ENCODE measurements around the gene MCAM.

Gene MCAM

DNA sequence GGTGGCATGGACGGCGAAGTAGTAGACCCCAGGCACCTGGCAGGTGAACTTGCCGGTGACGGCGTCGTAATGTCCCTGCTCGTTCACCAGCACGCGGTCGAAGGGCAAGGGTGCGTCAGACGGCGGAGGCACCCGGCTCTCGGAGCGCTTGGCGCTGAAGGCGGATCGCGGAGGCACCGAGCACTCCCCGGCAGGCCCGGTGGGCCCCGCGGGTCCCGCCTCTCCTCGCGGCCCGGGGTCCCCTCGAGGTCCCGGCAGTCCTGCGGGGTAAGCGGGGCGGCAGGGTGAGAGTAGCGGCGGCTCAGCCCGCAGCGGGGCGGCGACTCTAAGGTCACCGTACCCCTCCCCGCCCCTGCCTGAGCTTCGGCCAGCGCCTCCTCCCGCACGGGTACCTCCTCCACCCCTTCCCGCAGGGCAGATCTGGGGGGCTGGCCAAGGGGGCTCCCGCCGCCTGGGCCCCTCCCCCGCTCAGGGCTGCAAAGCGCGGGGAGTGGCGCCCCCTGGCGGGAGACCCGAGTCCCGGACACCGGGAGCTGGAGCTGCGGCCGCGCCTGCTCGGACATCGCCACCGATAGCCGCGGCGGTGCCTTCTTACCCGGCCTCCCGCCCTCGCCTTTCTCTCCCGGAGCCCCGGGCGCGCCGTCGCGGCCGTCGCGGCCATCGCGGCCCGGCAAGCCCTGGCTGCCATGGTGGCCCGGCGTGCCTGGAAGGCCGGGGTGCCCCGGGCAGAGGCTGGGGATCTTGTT lies 22.8 kb upstream of the MCAM start:
- H3K4me3 Mint-ChIP-seq, result peak overlapping the region; percentile 59
- peaks cover 16% of the 10 kb centered on the region for H3K36me3 Mint-ChIP-seq (ENCODE audit: low read depth)
- H3K4me1 Mint-ChIP-seq (ENCODE audit: low read depth), result peaks cover 36% of the 10 kb centered on the region
- peaks cover 24% of the 10 kb centered on the region for H3K27me3 Mint-ChIP-seq
- no peaks in the 10 kb centered on the region for H3K9me3 Mint-ChIP-seq
- no peak overlapping the region for H3K27ac Mint-ChIP-seq

DNA sequence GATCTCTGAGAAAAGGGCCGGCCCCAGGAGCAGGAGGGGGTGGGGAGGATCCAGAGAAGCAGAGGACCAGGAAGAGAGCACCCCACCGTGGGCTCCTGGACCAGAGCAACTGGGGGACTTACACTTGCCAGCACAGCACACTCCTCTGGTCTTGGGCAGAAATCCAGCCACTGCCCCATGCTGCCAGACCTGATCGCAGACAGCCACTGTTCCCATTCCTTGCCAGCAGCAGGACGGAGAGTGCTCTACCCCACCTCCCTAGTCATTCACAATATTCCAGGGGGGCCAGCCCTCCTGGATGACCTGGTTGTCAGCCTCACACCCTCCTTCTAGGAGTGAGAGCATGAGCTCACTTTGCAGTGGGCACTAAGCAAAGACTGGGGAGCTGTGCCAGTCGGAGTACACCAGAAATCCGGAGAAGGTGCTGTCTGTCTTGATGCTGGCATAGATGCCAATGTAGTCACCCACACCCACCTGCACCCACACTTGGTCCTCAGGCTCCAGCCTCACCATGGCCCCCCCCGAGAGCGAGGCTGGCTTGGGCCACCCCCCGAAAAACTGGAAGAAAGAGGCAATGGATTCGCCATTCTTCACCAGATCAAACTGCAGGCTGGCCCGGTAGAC lies 22.1 kb upstream of the MCAM start:
- H3K4me3 Mint-ChIP-seq, result peak overlapping the region; percentile 59
- no peaks in the 10 kb centered on the region for H3K9me3 Mint-ChIP-seq
- peaks cover 24% of the 10 kb centered on the region for H3K27me3 Mint-ChIP-seq
- peaks cover 16% of the 10 kb centered on the region for H3K36me3 Mint-ChIP-seq (ENCODE audit: low read depth)
- H3K27ac Mint-ChIP-seq, result no peak overlapping the region
- H3K4me1 Mint-ChIP-seq (ENCODE audit: low read depth), result peaks cover 38% of the 10 kb centered on the region

DNA sequence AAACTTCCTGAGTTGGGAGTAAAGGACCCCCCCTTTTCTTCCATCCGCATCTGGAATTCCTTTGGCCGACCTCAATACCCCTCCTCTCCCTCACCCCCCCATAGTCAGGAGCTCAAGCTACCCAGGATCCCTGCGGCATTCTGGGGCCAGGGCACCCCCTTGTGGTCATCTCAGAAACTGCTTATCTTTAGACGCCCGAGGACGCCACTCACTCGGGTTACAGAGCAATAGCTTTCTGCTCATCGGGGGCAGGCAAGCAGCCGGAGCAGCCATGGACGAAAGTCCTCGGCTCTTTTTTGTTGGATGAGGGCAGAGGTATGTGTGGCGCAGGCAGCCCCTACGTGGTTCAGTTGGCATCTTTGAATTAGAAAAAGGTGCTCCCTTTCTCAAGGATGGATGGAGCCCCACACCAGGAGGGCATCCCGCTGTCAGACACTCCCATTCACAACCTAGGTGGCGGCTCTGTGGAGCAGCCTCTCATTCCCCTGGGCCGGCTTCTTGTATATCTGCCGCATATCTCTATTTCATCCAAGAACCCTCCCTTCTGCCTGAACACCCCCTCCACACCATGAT lies 21.5 kb upstream of the MCAM start:
- peaks cover 42% of the 10 kb centered on the region for H3K4me1 Mint-ChIP-seq (ENCODE audit: low read depth)
- H3K4me3 Mint-ChIP-seq, result no peak overlapping the region
- peaks cover 16% of the 10 kb centered on the region for H3K36me3 Mint-ChIP-seq (ENCODE audit: low read depth)
- no peaks in the 10 kb centered on the region for H3K9me3 Mint-ChIP-seq
- H3K27me3 Mint-ChIP-seq, result peaks cover 24% of the 10 kb centered on the region
- no peak overlapping the region for H3K27ac Mint-ChIP-seq

DNA sequence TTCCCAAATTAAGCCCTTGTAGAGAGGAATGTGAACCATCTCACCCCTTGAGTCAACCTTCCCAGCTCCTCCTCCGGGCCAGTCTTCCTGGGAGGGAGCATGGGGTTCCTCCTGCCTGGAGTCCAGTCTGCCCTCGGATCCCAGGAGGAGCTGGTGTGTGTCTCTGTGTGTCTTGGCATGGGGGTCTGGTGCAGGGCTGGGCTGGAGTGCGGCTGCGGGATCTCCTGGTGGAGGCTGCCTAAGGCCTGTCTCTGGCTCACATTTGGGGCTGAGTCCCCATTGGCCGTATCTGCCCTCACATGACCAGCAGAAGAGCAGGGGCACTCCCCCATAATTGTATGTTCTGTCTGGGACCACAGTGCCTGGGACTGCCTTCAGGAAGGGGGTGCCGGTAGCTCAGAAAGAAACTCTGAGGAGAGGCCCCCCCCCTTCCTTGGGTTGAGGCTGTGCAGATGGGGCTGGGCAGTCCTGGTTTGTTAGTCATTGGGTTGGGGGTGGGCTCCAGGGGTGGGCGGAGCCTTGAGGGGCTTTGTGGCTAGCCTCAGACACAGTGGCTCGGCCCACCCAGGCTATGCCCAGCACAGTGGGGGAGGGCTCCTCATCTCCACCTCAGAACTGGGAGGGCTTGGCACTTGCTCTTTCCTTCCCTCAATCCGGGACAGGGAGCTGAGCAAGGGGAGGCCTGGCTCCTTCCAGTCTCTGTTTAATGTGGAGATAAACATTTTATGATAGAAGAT lies 20.8 kb upstream of the MCAM start:
- H3K4me3 Mint-ChIP-seq, result no peak overlapping the region
- peaks cover 16% of the 10 kb centered on the region for H3K36me3 Mint-ChIP-seq (ENCODE audit: low read depth)
- H3K27ac Mint-ChIP-seq, result no peak overlapping the region
- H3K4me1 Mint-ChIP-seq (ENCODE audit: low read depth), result peaks cover 49% of the 10 kb centered on the region
- H3K9me3 Mint-ChIP-seq, result no peaks in the 10 kb centered on the region
- peaks cover 24% of the 10 kb centered on the region for H3K27me3 Mint-ChIP-seq

DNA sequence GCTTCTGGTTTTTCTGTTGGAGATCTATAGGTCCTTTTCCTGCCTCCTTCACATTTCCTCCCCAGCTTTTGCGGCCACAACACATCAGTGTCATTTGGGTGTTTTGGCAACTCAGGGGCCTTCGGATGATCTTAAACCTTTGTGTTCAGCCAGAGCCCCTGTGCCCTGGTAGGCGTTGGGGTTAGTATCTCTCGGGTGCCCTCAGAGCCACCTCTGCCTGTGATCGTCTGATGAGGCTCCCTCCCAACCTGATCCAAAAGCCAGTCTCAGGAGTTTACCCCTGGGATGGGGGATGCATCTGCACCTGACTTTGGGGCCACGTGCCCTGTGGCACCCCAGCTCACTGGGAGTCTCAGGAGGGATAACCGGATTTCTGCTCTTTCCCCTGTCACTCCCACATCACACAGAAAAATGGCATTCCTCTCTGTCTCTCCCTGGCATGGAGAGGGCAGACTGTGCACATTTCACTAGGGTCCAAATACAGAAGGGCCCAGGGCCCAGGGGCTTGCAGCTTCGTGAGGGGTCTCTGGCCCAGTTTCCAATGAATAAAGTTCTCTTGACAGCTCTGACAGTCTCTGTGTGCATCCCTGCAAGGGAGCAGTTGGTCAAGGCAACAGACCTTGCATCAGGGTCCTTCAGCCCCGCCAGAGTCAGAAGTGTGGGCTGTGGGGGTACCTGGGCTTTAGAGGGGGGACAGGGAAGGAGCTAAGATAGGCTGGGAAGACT lies 20.0 kb upstream of the MCAM start:
- Mint-ChIP-seq H3K9me3 (no peaks in the 10 kb centered on the region), H3K36me3 (ENCODE audit: low read depth) (peaks cover 16% of the 10 kb centered on the region), H3K4me3 (no peak overlapping the region), H3K4me1 (ENCODE audit: low read depth) (peaks cover 50% of the 10 kb centered on the region), H3K27me3 (peaks cover 21% of the 10 kb centered on the region), H3K27ac (no peak overlapping the region)

DNA sequence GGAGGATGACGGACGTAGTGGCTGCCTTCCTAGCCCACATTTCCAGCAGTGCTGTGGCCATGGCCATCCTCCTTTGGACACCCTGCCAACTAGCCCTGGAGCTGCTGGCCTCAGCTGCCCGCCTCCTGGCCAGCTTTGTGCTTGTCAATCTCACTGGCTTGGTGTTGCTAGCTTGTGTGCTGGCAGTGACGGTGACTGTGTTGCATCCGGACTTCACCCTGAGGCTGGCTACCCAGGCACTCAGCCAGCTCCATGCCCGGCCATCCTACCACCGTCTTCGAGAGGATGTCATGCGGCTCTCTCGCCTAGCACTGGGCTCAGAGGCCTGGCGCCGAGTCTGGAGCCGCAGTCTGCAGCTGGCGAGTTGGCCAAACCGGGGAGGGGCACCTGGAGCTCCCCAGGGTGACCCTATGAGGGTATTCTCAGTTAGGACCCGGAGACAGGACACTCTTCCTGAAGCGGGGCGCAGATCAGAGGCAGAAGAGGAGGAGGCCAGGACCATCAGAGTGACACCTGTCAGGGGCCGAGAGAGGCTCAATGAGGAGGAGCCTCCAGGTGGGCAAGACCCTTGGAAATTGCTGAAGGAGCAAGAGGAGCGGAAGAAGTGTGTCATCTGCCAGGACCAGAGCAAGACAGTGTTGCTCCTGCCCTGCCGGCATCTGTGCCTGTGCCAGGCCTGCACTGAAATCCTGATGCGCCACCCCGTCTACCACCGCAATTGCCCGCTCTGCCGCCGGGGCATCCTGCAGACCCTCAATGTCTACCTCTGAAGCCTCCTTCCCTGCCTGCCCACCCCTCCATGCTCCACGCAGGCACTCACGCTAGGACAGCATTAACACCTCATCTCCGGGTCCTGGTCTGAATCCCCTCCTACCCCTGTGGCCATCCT lies 19.0 kb upstream of the MCAM start:
- peaks cover 16% of the 10 kb centered on the region for H3K36me3 Mint-ChIP-seq (ENCODE audit: low read depth)
- H3K4me1 Mint-ChIP-seq (ENCODE audit: low read depth), result peaks cover 46% of the 10 kb centered on the region
- no peaks in the 10 kb centered on the region for H3K9me3 Mint-ChIP-seq
- H3K27ac Mint-ChIP-seq, result peak overlapping the region; percentile 98
- H3K27me3 Mint-ChIP-seq, result peaks cover 13% of the 10 kb centered on the region
- H3K4me3 Mint-ChIP-seq, result peak overlapping the region; percentile 97

DNA sequence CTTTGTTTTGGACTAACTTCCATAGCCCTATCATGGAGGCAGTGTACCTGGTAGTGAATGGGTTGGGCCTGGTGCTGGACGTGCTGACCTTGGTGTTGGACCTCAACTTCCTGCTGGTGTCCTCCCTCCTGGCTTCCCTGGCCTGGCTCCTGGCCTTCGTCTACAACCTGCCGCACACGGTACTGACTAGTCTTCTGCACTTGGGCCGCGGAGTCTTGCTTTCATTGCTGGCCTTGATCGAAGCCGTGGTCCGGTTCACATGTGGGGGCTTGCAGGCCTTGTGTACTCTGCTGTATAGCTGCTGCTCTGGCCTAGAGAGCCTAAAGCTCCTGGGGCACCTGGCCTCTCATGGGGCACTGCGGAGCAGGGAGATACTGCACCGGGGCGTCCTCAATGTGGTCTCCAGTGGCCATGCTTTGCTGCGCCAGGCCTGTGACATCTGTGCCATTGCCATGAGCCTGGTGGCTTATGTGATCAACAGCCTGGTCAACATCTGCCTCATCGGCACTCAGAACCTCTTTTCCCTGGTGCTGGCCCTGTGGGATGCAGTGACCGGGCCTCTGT lies 18.2 kb upstream of the MCAM start:
- H3K36me3 Mint-ChIP-seq (ENCODE audit: low read depth), result peaks cover 16% of the 10 kb centered on the region
- peak overlapping the region; percentile 98 for H3K27ac Mint-ChIP-seq
- peaks cover 44% of the 10 kb centered on the region for H3K4me1 Mint-ChIP-seq (ENCODE audit: low read depth)
- H3K4me3 Mint-ChIP-seq, result peak overlapping the region; percentile 97
- no peaks in the 10 kb centered on the region for H3K9me3 Mint-ChIP-seq
- H3K27me3 Mint-ChIP-seq, result peaks cover 10% of the 10 kb centered on the region

DNA sequence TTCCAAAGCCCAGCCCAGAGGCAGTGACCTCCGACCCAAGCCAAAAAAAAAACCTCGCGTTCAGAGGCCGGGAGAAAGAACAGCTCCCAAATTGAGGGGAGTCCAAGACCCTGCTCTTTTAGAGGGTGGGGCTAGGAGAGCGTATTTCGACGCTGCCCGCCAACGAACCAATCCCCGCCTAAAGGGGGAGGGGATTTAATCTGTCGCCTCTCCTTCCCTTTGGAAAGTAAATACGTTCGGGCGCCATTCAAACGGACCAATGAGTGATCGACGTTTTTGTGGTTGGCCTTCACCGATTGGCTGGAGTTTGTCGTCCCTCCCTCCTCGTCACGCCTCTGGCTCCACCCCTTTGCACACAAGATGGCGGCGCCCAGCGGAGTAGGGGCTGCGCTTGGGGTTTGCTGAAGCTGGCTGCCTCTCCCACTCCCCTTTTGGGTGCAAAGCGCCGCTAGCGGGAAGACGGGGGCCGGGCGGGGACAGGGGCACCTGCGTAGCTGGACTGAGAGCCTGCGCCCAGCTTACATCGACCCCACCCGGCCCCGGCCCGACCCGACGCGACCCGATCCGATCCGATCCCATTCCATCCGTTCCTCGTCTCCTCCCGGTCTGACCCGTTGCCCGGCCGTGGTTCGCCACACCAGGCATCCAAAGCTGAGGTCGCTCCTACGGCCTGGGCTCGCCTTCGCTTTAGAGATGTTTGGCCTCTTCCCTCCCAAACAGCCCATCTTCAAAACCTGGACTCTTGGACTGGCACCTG lies 17.4 kb upstream of the MCAM start, which contains the start of gene RNF26:
RNF26 (plus strand) TSS at position 354 of the 757 bp plus-strand sequence. CDS start 596 bp downstream, outside the sequence.
- peak within 1 kb of the TSS; percentile 98 for H3K27ac Mint-ChIP-seq
- H3K4me1 Mint-ChIP-seq (ENCODE audit: low read depth), result peaks cover 43% of the 10 kb centered on the region
- no peaks in the 10 kb centered on the region for H3K9me3 Mint-ChIP-seq
- peaks cover 9% of the 10 kb centered on the region for H3K27me3 Mint-ChIP-seq
- peaks cover 16% of the 10 kb centered on the region for H3K36me3 Mint-ChIP-seq (ENCODE audit: low read depth)
- H3K4me3 Mint-ChIP-seq, result peak within 1 kb of the TSS; percentile 97

DNA sequence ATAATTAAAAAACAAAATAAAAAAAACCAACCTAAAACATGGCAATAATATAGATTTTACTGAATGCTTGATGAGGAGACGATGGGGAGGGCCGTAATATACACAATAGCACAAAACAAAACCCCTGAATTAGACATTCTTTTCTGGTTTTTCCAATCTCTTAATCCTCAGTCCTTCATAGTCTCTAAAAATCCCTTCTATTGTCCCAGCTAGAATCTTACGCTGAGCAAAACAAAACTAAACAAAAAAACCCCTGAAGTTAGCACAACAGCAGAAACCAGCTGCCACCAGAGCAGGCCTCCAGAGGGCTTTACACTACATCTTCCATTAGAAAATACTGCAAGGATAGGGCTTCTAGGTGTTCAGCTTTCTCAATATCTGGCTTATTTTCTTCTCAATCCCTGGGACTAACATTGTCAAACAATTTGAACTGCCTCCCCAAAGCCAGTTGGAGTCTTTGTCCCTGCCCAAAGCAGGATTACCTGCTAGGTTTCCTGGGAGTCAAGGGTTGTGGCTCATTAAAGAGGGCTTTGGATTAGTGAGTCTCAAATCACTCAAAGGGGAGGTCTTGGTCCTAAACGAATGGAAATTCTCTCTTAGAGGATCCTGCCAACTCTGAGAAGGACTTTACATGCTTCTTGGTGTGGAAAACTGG lies 15.3 kb upstream of the MCAM start:
- no peak overlapping the region for H3K27ac Mint-ChIP-seq
- H3K9me3 Mint-ChIP-seq, result no peaks in the 10 kb centered on the region
- H3K27me3 Mint-ChIP-seq, result no peaks in the 10 kb centered on the region
- H3K4me3 Mint-ChIP-seq, result no peak overlapping the region
- peaks cover 33% of the 10 kb centered on the region for H3K4me1 Mint-ChIP-seq (ENCODE audit: low read depth)
- H3K36me3 Mint-ChIP-seq (ENCODE audit: low read depth), result peaks cover 11% of the 10 kb centered on the region

DNA sequence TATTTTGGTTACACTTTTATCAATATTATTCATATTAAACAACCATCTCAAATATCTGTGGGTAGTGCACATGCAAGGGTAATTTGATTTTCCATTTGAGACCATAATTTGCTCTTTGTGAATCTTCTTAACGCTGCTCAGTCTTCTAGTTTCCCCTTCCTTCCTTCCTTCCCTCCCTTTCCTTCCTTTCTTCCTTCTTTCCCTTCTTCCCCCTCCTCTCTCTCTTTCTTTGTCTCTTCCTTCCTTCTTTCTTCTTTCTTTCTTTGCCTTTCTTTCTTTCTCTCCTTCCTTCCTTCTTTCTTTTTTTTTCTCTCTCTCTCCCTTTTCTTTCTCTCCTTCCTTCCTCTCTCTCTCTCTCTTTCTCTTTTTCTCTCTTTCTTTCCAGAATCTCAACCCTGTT lies 13.3 kb upstream of the MCAM start:
- no peak overlapping the region for H3K27ac Mint-ChIP-seq
- peaks cover 16% of the 10 kb centered on the region for H3K4me1 Mint-ChIP-seq (ENCODE audit: low read depth)
- no peak overlapping the region for H3K4me3 Mint-ChIP-seq
- H3K9me3 Mint-ChIP-seq, result no peaks in the 10 kb centered on the region
- H3K36me3 Mint-ChIP-seq (ENCODE audit: low read depth), result no peaks in the 10 kb centered on the region
- H3K27me3 Mint-ChIP-seq, result no peaks in the 10 kb centered on the region

DNA sequence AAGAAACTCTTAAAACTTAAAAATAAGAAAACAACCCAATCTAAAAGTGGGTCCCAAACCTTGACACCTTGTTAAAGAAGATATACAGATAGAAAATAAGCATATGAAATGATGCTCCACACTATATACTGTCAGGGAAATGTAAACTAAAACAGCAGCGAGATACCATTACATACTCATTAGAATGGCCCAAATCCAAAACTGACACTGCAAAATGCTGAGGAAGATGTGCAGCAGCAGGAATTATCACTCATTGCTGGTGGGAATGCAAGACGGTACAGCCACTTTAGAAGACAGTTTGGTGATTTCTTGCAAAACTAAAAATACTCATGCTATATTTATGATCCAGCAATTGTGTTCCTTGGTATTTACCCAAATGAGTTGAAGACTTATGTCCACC lies 12.4 kb upstream of the MCAM start:
- Mint-ChIP-seq H3K27ac (no peak overlapping the region), H3K4me1 (ENCODE audit: low read depth) (peaks cover 14% of the 10 kb centered on the region), H3K27me3 (no peaks in the 10 kb centered on the region), H3K4me3 (no peak overlapping the region), H3K9me3 (no peaks in the 10 kb centered on the region), H3K36me3 (ENCODE audit: low read depth) (no peaks in the 10 kb centered on the region)

DNA sequence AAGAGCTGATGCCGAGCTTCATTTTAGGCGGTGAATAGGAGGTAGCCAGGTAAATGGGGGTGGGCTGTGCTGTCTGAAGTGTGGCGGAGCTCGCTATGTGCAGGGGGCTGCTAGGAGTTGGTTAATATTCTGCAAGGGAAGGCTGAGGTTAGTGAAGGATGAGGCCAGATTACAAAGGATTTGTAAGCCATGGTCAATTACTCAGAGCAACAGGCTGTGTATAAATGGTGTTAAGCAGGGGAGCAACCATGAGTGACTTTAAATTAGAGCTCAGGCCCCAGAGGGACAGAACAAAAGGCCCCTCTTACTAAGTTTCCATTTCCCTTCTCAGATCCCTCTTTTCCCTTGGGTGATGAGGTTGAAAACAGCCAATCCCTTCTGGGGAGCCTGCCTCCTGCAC lies 7.3 kb upstream of the MCAM start:
- Mint-ChIP-seq H3K4me3 (no peak overlapping the region), H3K27me3 (no peaks in the 10 kb centered on the region), H3K36me3 (ENCODE audit: low read depth) (no peaks in the 10 kb centered on the region), H3K27ac (no peak overlapping the region), H3K4me1 (ENCODE audit: low read depth) (peaks cover 16% of the 10 kb centered on the region), H3K9me3 (no peaks in the 10 kb centered on the region)
